VCaP (cell line): ENCODE measurements around the gene F5.

Experiments used
- H3K27ac ChIP-seq: fragments of 450-650 bp; 2 replicates; pipeline ENCODE4 v1.5.1; 2017
- CTCF ChIP-seq: fragments of 450-650 bp; conservative IDR thresholded peaks from 2 replicates; pipeline ENCODE4 v1.5.1; 2017; ENCODE audit warnings: mild to moderate bottlenecking, moderate library complexity

F5 gene

GRCh38 chr1:169483500-169483966, 102.7 kb downstream of the F5 start:
- TF ChIP-seq CTCF, result no peak
- peak overlapping the region; percentile 95 for H3K27ac ChIP-seq

- no peak for TF ChIP-seq CTCF
Measured at GRCh38 chr1:169479363-169480066, 106.8 kb downstream of the F5 start.

GRCh38 chr1:169478094-169478672, 108.1 kb downstream of the F5 start:
- no peak overlapping the region for H3K27ac ChIP-seq
- no peak for TF ChIP-seq CTCF

More at GRCh38 chr1:169479363-169480066, 106.8 kb downstream of the F5 start:
- no peak overlapping the region for H3K27ac ChIP-seq

- TF ChIP-seq CTCF, result no peak
- H3K27ac ChIP-seq, result no peak overlapping the region
Measured at GRCh38 chr1:169475806-169476387, 110.4 kb downstream of the F5 start.

GRCh38 chr1:169474302-169474995, 111.8 kb downstream of the F5 start:
- no peak for TF ChIP-seq CTCF
- no peak overlapping the region for H3K27ac ChIP-seq

- no peak for TF ChIP-seq CTCF
- H3K27ac ChIP-seq, result no peak overlapping the region
Measured at GRCh38 chr1:169473347-169473746, 112.9 kb downstream of the F5 start.

- no peak for TF ChIP-seq CTCF
- H3K27ac ChIP-seq, result no peak overlapping the region
Measured at GRCh38 chr1:169472738-169473137, 113.5 kb downstream of the F5 start.
